Hematopoietic multipotent progenitor cell treated with erythropoietin and hydrocortisone succinate and interleukin-3 and kit ligand, for 4 days (in vitro differentiated cells): Measurements from ENCODE around the gene NR4A1.

Source experiments
- DNase-seq: peaks from one replicate; pipeline ENCODE4 v3.0.0-alpha.2; 2015

The NR4A1 gene

GRCh38 chr12:52042706-52043385 lies 8.4 kb upstream of the NR4A1 start:
- DNase-seq: no peak

GRCh38 chr12:52043386-52044212 lies 7.6 kb upstream of the NR4A1 start:
- no peak for DNase-seq

GRCh38 chr12:52044292-52044983 lies 6.8 kb upstream of the NR4A1 start:
- DNase-seq: no peak

- peak; percentile 68 for DNase-seq
Observed at GRCh38 chr12:52045794-52046199, 5.4 kb upstream of the NR4A1 start.

GRCh38 chr12:52046859-52047258 lies 4.4 kb upstream of the NR4A1 start:
- no peak for DNase-seq

- no peak for DNase-seq
Observed at GRCh38 chr12:52049286-52049685, 2.0 kb upstream of the NR4A1 start.

GRCh38 chr12:52049688-52050087 lies 1.6 kb upstream of the NR4A1 start:
- DNase-seq: no peak

- DNase-seq: no peak
Observed at GRCh38 chr12:52050116-52050757, 1.0 kb upstream of the NR4A1 start.

- no peak for DNase-seq
Observed at GRCh38 chr12:52052468-52053186, 1.4 kb downstream of the NR4A1 start.

GRCh38 chr12:52053536-52054209 lies 2.4 kb downstream of the NR4A1 start:
- no peak for DNase-seq

GRCh38 chr12:52054231-52054832 lies 3.1 kb downstream of the NR4A1 start:
- DNase-seq: no peak

GRCh38 chr12:52054833-52055730 lies 3.8 kb downstream of the NR4A1 start:
- no peak for DNase-seq

GRCh38 chr12:52055731-52056711 lies 4.8 kb downstream of the NR4A1 start:
- DNase-seq: no peak

- DNase-seq: no peak
Observed at GRCh38 chr12:52056801-52057637, 5.8 kb downstream of the NR4A1 start.

GRCh38 chr12:52057638-52058576 lies 6.7 kb downstream of the NR4A1 start:
- no peak for DNase-seq

GRCh38 chr12:52058631-52059361 lies 7.6 kb downstream of the NR4A1 start:
- DNase-seq: no peak
